Activated naive CD8-positive, alpha-beta T cell treated with anti-CD3 and anti-CD28 coated beads for 36 hours (primary cell): ENCODE data around the gene CCDC146. TPM values are rescaled to one million over a fixed set of nuclear protein-coding genes. Genes with fewer than 3 reads are reported as not detected.
"Not testable (repeated sequence)": the region's sequence is repeated elsewhere in the genome, so short reads cannot be mapped to it uniquely, and the experiment has no call there.

Experiments used
- DNase-seq: peaks from one replicate; pipeline ENCODE4 v3.0.0; 2021
- H3K27ac Mint-ChIP-seq: one replicate; pipeline ENCODE4 v1.8.0; 2022; ENCODE audit warnings: mild to moderate bottlenecking, moderate library complexity, mixed read lengths
- H3K27me3 Mint-ChIP-seq: one replicate; pipeline ENCODE4 v1.8.0; 2022; ENCODE audit warnings: mild to moderate bottlenecking, mixed read lengths
- H3K36me3 Mint-ChIP-seq: one replicate; pipeline ENCODE4 v1.8.0; 2021; ENCODE audit warnings: mild to moderate bottlenecking, mixed read lengths
- H3K4me1 Mint-ChIP-seq: one replicate; pipeline ENCODE4 v1.8.0; 2021; ENCODE audit warnings: mixed read lengths
- H3K4me3 Mint-ChIP-seq: one replicate; pipeline ENCODE4 v1.8.0; 2022; ENCODE audit warnings: mild to moderate bottlenecking, moderate library complexity, mixed read lengths
- H3K9me3 Mint-ChIP-seq: one replicate; pipeline ENCODE4 v1.8.0; 2022; ENCODE audit warnings: mixed read lengths
- total RNA-seq, 2 experiments: library from RNA; stranded (reverse); gene quantifications; one replicate each; pipeline ENCODE4 v1.2.3, GENCODE V29; 2021

The CCDC146 gene
- total RNA-seq, 2 experiments from 2014 or later: 0.90 to 0.93 TPM

GRCh38 chr7:77328669-77329068, 206.3 kb downstream of the CCDC146 start:
- Mint-ChIP-seq H3K36me3 (no peaks in the 10 kb centered on the region), H3K9me3 (no peaks in the 10 kb centered on the region), H3K4me3 (peak overlapping the region; percentile 41), H3K27ac (peak overlapping the region; percentile 86), H3K27me3 (no peaks in the 10 kb centered on the region), H3K4me1 (peaks cover 57% of the 10 kb centered on the region)
- no peak for DNase-seq

- Mint-ChIP-seq H3K27me3 (no peaks in the 10 kb centered on the region), H3K27ac (peak overlapping the region; percentile 72), H3K4me3 (peak overlapping the region; percentile 26), H3K9me3 (no peaks in the 10 kb centered on the region), H3K4me1 (peaks cover 57% of the 10 kb centered on the region), H3K36me3 (no peaks in the 10 kb centered on the region)
- no peak for DNase-seq
These were observed 207.2 kb downstream of the CCDC146 start for GRCh38 chr7:77329466-77330168.

- H3K27ac Mint-ChIP-seq: peak overlapping the region; percentile 72
- peaks cover 57% of the 10 kb centered on the region for H3K4me1 Mint-ChIP-seq
- H3K9me3 Mint-ChIP-seq: no peaks in the 10 kb centered on the region
- DNase-seq: peak; percentile 19
- H3K27me3 Mint-ChIP-seq: no peaks in the 10 kb centered on the region
- peak overlapping the region; percentile 26 for H3K4me3 Mint-ChIP-seq
- H3K36me3 Mint-ChIP-seq: no peaks in the 10 kb centered on the region
These were observed 207.9 kb downstream of the CCDC146 start for GRCh38 chr7:77330169-77330882.

- DNase-seq: peak; percentile 61
- Mint-ChIP-seq H3K27ac (no peak overlapping the region), H3K9me3 (no peaks in the 10 kb centered on the region), H3K4me1 (peaks cover 47% of the 10 kb centered on the region), H3K27me3 (no peaks in the 10 kb centered on the region), H3K4me3 (no peak overlapping the region), H3K36me3 (no peaks in the 10 kb centered on the region)
These were observed 209.7 kb downstream of the CCDC146 start for GRCh38 chr7:77331938-77332695.

- H3K4me3 Mint-ChIP-seq, H3K27ac Mint-ChIP-seq, DNase-seq, H3K36me3 Mint-ChIP-seq, H3K9me3 Mint-ChIP-seq, H3K27me3 Mint-ChIP-seq: not testable (repeated sequence)
- peaks cover 38% of the 10 kb centered on the region for H3K4me1 Mint-ChIP-seq
These were observed 211.6 kb downstream of the CCDC146 start for GRCh38 chr7:77334039-77334438.

- Mint-ChIP-seq H3K27me3 (no peaks in the 10 kb centered on the region), H3K36me3 (no peaks in the 10 kb centered on the region), H3K9me3 (peaks cover 2% of the 10 kb centered on the region), H3K4me1 (peaks cover 25% of the 10 kb centered on the region), H3K4me3 (no peak overlapping the region), H3K27ac (no peak overlapping the region)
- no peak for DNase-seq
These were observed 213.2 kb downstream of the CCDC146 start for GRCh38 chr7:77335581-77335980.

GRCh38 chr7:77337456-77337990, 215.1 kb downstream of the CCDC146 start:
- Mint-ChIP-seq H3K27ac (peak overlapping the region; percentile 15), H3K4me1 (peaks cover 13% of the 10 kb centered on the region), H3K27me3 (no peaks in the 10 kb centered on the region), H3K4me3 (no peak overlapping the region), H3K36me3 (no peaks in the 10 kb centered on the region), H3K9me3 (peaks cover 2% of the 10 kb centered on the region)
- no peak for DNase-seq

GRCh38 chr7:77338260-77338659, 215.8 kb downstream of the CCDC146 start:
- Mint-ChIP-seq H3K4me3 (no peak overlapping the region), H3K9me3 (peaks cover 2% of the 10 kb centered on the region), H3K27me3 (no peaks in the 10 kb centered on the region), H3K27ac (no peak overlapping the region), H3K4me1 (peaks cover 13% of the 10 kb centered on the region), H3K36me3 (no peaks in the 10 kb centered on the region)
- DNase-seq: no peak

GRCh38 chr7:77338883-77339629, 216.6 kb downstream of the CCDC146 start:
- Mint-ChIP-seq H3K9me3 (peaks cover 2% of the 10 kb centered on the region), H3K27ac (no peak overlapping the region), H3K36me3 (no peaks in the 10 kb centered on the region), H3K4me3 (no peak overlapping the region), H3K4me1 (peaks cover 13% of the 10 kb centered on the region), H3K27me3 (no peaks in the 10 kb centered on the region)
- DNase-seq: no peak

GRCh38 chr7:77339726-77340125, 217.3 kb downstream of the CCDC146 start:
- Mint-ChIP-seq H3K36me3 (no peaks in the 10 kb centered on the region), H3K4me1 (peaks cover 13% of the 10 kb centered on the region), H3K9me3 (peaks cover 2% of the 10 kb centered on the region), H3K4me3 (no peak overlapping the region), H3K27me3 (no peaks in the 10 kb centered on the region), H3K27ac (no peak overlapping the region)
- no peak for DNase-seq

Other genes starting within 250 kb of the CCDC146 start
- gene SPDYE17, start 90.3 kb upstream of the CCDC146 start, total RNA-seq: not detected
- gene SPDYE18, start 60.1 kb upstream of the CCDC146 start, total RNA-seq: under 1 TPM in 1 of 2 experiments, not detected in 1; 0.24 TPM
- gene FGL2, start 77.2 kb downstream of the CCDC146 start, total RNA-seq: 1 to 10 TPM; 1.1 to 1.4 TPM